ENCODE data around the gene NCDN.

Gene NCDN

GRCh38 chr1:35589516-35590427, 32.2 kb downstream of the NCDN start:
- DNase-seq (ENCODE audit: low read depth in 2 of 2), result no peak

GRCh38 chr1:35590476-35591040, 33.0 kb downstream of the NCDN start:
- no peak for DNase-seq (ENCODE audit: low read depth in 2 of 2)

DNA sequence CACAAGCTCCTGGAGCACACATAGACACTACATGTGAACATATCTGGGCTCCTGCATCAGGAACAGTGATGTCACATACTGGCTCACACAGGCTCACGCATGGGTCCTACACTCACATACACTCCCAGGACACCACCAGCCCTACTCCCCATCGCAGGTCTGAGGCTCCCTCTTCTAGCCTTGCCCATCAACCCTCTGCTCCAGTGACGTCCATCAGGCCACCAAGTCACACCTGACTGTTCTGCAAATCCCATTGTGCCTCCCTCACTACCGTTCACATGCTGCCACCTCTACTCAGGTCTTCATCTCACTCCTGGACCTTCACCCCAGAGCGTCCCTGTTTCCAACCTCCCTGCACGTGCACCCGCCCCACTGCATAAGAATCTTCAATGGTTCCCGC, 33.6 kb downstream of the NCDN start:
- DNase-seq (ENCODE audit: low read depth in 2 of 2), result no peak

- DNase-seq (ENCODE audit: low read depth in 2 of 2), result no peak
Observed at GRCh38 chr1:35592991-35593769, 35.6 kb downstream of the NCDN start.

GRCh38 chr1:35594005-35594760, 36.6 kb downstream of the NCDN start:
- no peak for DNase-seq (ENCODE audit: low read depth in 2 of 2)

GRCh38 chr1:35595684-35596083, 38.1 kb downstream of the NCDN start:
- DNase-seq (ENCODE audit: low read depth in 2 of 2), result no peak

DNA sequence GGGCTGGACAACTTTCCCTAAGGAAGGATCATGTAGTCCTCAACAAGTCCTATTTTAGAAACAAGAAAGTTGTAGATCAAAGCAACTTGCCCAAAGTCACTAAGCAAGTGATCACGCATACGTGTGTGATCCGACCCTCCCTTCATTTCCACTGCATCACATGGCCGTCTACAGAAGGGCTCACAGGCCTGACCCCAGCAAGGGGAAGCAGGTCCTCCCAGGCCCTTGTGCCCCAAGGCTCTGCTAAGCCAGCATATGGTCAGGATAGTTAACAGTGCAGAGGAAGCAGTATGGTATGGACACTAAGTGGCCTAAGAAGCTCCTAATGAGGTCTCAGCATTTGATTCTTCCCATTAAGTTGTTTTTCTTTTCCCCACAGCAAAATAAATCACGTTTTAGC, 40.3 kb downstream of the NCDN start:
- DNase-seq (ENCODE audit: low read depth in 2 of 2), result no peak

GRCh38 chr1:35598895-35599294, 41.3 kb downstream of the NCDN start:
- no peak for DNase-seq (ENCODE audit: low read depth in 2 of 2)

GRCh38 chr1:35599411-35599810, 41.8 kb downstream of the NCDN start:
- no peak for DNase-seq (ENCODE audit: low read depth in 2 of 2)

DNA sequence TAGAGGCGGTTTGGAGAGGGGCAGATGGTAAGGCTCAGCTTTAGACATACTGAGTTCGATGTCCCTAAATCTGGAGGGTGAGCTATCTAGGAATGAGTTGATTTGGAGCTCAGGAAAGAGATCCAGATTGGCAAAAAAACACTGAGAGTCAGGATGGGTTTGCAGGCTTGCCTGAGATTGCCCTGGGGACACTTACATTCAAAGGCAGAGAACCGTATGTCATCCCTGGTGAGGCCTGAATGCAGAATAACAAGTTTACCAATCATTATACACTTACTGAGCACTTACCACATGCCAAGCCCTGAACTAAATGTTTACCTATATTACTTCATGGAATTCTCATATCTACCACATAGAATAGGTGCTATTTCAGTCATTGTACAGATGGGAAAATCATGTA, 43.0 kb downstream of the NCDN start:
- no peak for DNase-seq (ENCODE audit: low read depth in 2 of 2)

- DNase-seq (ENCODE audit: low read depth in 2 of 2), result no peak
Observed at GRCh38 chr1:35603468-35603867, 45.9 kb downstream of the NCDN start.

GRCh38 chr1:35603941-35604340, 46.3 kb downstream of the NCDN start:
- DNase-seq (ENCODE audit: low read depth in 2 of 2), result no peak

DNA sequence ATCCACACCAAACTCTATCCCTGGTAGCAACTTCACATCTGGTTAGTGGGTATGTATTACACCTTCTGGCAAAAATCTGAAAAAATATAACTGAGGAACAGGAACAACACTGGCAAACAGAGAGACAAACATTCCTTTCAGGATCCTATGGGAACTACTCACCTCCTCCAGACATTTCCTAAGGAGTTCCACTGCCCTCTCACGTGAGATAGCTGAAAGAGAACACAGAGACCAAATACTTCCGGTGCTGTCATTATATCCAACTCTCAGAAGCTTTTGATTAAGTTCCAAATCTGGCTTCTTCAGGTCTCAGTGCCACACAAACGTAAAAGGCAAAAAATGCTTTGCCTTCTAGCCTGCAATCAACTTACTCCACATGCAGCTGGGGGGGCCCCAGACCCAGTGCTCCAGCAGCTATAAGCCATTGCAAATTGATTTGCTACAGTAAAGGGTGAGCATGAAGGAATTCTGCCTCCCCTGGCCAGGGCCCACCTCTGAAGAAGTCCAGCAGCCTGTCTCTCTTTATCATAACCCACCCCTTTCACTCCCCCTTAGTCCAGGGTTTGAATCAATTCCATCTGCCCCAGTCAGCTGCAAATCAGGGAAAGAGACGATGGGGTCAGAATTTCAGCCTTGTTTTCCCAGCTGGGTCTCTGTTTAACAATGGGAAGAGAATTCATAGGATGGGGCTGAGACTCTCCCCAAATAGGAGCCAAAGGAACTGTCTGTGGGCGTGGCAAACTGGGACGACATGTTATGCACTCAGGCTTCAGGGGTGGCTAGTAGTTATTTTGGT, 47.7 kb downstream of the NCDN start:
- DNase-seq (ENCODE audit: low read depth in 2 of 2), result no peak

DNA sequence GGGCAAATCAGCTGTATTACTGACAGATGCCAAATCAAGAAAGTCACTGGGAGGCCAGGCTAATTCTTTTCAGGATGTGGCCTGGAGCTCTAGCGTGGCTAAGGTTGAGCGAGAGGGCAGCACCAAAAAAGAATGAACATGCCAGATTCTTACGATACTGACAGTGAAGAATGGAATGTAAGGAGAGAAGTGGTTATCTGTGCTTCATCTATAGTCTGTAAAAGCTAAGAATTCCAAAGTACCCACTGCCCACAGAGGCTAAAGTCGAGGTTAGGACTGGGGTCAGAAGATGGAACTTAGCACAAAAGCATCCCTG, 48.2 kb downstream of the NCDN start:
- DNase-seq (ENCODE audit: low read depth in 2 of 2), result no peak

- DNase-seq (ENCODE audit: low read depth in 2 of 2), result no peak
Observed at GRCh38 chr1:35611655-35612054, 54.1 kb downstream of the NCDN start.

DNA sequence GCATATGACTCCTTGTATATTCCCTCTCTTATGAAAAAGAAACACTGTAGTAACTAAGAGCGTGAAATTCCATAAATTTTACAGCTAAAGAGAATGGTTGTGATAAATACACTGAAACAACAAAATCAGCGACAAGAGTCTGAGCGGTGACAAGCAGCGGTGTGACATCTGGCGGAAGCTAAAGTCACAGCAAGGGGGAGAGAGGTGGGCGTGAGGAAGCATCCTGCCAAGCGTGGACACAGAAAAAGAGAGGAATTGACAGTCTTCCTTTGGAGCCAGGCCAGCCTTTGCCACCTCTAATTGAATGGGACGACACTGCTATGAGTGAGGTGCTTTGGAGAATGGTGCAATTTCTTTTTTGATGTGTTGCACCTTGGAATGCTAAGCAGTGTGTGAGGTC, 57.8 kb downstream of the NCDN start:
- no peak for DNase-seq (ENCODE audit: low read depth in 2 of 2)

All from stimulated activated CD4-positive, alpha-beta T cell treated with anti-CD3 and anti-CD28 coated beads, Interleukin-12 subunit alpha, Interleukin-12 subunit beta, amount 100 ng/mL, for 24 hours (primary cell).